ENCODE measurements around the gene REXO1. TPM values are rescaled to one million over a fixed set of nuclear protein-coding genes. Genes with fewer than 3 reads are reported as not detected.
"Not testable (repeated sequence)": the region's sequence is repeated elsewhere in the genome, so short reads cannot be mapped to it uniquely, and the experiment has no call there.

Gene REXO1
- total RNA-seq, 1 experiment from 2014 or later, result 14.4 TPM

GRCh38 chr19:1810439-1811160, 37.7 kb downstream of the REXO1 start:
- DNase-seq (ENCODE audit: low read depth), result no peak
- in situ Hi-C loops (cut with HindIII; ENCODE audit: low pct_unique_long_range_greater_than_20kb, low sequenced_read_pairs), result no loop called here

DNA sequence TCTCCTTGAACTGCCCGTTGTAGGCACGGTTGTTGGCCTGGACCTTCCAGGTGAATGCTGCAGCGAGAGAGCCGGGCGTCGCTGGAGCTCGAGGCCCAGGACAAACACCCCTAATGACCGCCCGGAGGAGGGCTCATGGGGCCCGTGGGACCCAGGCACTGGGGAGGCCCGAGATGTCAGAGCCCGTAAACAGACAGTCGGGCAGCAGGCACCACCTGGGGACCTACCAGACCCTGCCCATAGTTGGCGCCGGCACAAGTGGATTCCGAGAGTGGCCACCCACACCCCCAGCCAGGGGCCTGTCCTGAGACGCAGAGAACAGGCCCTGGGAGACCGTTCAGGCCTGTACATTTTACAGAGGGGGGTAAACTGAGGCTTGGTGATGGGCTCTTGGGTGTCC, 38.6 kb downstream of the REXO1 start:
- in situ Hi-C loops (cut with HindIII; ENCODE audit: low pct_unique_long_range_greater_than_20kb, low sequenced_read_pairs), result no loop called here
- DNase-seq (ENCODE audit: low read depth), result no peak

- no peak for DNase-seq (ENCODE audit: low read depth)
- in situ Hi-C loops (cut with HindIII; ENCODE audit: low pct_unique_long_range_greater_than_20kb, low sequenced_read_pairs), result no loop called here
Observed at GRCh38 chr19:1808395-1808731, 39.9 kb downstream of the REXO1 start.

DNA sequence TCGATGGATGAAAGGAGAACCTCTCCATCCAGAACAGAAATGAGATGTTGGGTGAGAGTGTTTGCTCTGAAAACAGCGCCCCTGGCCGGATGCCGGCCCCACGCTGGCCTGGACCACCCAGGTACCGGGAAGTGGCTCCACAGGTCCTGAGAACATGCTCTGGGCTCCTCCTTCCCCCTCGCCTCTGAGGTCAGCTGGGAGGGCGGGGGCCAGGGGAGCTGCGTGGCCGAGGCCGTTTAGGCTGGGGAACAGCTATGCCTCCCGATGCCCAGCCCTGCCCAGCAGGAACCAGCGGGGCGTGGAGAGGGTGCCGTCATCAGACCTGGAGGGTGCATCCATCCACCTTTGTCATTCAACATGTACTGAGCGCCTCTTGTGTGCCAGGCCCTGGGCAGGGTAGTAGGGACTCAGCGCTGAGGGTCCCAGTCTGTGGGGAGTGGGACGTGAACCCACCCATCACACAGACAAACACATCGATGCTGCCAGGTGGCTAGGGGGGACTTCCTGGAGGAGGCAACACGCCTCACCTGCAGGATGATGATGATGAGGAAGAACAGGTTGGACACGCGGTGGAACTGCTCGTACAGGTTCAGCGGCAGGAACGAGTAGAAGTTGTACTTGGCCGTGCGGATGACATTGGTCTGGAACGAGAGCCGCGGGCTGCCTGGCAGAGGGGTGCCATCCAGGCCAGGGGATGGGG, 40.4 kb downstream of the REXO1 start:
- in situ Hi-C loops (cut with HindIII; ENCODE audit: low pct_unique_long_range_greater_than_20kb, low sequenced_read_pairs), result no loop called here
- DNase-seq (ENCODE audit: low read depth), result no peak

GRCh38 chr19:1807030-1807694, 41.1 kb downstream of the REXO1 start:
- in situ Hi-C loops (cut with HindIII; ENCODE audit: low pct_unique_long_range_greater_than_20kb, low sequenced_read_pairs), result no loop called here
- no peak for DNase-seq (ENCODE audit: low read depth)

GRCh38 chr19:1806184-1807029, 41.9 kb downstream of the REXO1 start:
- in situ Hi-C loops (cut with HindIII; ENCODE audit: low pct_unique_long_range_greater_than_20kb, low sequenced_read_pairs), result no loop called here
- no peak for DNase-seq (ENCODE audit: low read depth)

GRCh38 chr19:1805401-1806183, 42.7 kb downstream of the REXO1 start:
- in situ Hi-C loops (cut with HindIII; ENCODE audit: low pct_unique_long_range_greater_than_20kb, low sequenced_read_pairs), result no loop called here
- no peak for DNase-seq (ENCODE audit: low read depth)

DNA sequence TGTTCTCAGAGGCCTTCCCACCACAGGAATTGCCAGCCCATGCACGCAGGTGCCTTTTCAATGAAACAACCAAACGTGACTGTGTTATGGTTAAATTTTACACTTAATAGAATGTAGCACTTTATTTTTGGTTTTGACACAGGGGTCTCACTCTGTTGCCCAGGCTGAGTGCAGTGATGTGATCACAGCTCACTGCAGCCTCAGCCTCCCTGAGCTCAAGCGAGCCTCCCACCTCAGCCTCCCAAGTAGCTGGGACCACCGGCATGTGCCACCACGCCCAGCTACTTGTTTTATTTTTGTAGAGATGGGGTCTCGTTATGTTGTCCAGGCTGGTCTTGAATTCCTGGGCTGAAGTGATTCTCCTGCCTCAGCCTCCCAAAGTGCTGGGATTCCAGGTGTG, 43.4 kb downstream of the REXO1 start:
- in situ Hi-C loops (cut with HindIII; ENCODE audit: low pct_unique_long_range_greater_than_20kb, low sequenced_read_pairs), result no loop called here

GRCh38 chr19:1799695-1800342, 48.5 kb downstream of the REXO1 start:
- in situ Hi-C loops (cut with HindIII; ENCODE audit: low pct_unique_long_range_greater_than_20kb, low sequenced_read_pairs), result no loop called here
- no peak for DNase-seq (ENCODE audit: low read depth)

More for the DNA sequence above, 43.4 kb downstream of the REXO1 start:
- DNase-seq (ENCODE audit: low read depth), result no peak

GRCh38 chr19:1797313-1797712, 51.0 kb downstream of the REXO1 start:
- DNase-seq (ENCODE audit: low read depth); in situ Hi-C loops (cut with HindIII; ENCODE audit: low pct_unique_long_range_greater_than_20kb, low sequenced_read_pairs): not testable (repeated sequence)

DNA sequence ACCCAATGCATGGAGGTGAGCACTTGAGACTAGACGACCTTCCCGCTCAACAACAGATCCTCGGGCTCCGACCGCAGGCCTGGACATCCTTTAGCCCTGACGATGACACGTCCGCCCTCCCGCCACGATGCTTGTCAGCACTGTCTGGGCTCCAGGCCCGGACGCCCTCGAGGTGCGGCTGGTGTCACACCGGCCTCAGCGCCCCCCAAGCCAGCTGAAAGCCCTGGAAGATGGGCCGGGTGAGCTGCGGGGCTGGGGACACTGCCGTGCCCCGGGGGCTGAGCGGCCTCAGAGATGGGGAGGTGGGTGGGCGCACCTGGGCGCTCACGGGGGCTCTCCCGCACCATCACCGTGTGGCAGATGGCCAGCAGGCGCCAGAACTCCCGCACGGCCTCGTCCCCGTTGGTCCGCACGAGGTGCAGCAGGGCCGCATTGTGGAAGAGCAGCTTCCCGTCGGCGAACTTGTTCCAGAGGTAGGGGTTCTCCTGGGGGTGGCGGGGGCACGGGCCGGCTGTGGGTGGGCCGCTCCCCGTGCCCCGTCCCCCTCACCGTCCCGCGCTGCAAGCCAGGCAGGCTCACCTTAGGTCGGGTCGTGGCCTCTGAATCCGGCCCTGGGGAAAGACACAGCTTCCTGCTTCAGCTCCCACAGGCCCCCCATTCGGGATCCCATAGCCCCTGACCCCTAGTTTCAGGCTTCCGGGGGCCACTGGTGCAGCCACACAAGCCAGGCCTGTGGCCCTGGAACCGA, 51.7 kb downstream of the REXO1 start:
- in situ Hi-C loops (cut with HindIII; ENCODE audit: low pct_unique_long_range_greater_than_20kb, low sequenced_read_pairs), result no loop called here
- no peak for DNase-seq (ENCODE audit: low read depth)

- in situ Hi-C loops (cut with HindIII; ENCODE audit: low pct_unique_long_range_greater_than_20kb, low sequenced_read_pairs), result no loop called here
- DNase-seq (ENCODE audit: low read depth), result no peak
Observed at GRCh38 chr19:1794424-1795172, 53.7 kb downstream of the REXO1 start.

DNA sequence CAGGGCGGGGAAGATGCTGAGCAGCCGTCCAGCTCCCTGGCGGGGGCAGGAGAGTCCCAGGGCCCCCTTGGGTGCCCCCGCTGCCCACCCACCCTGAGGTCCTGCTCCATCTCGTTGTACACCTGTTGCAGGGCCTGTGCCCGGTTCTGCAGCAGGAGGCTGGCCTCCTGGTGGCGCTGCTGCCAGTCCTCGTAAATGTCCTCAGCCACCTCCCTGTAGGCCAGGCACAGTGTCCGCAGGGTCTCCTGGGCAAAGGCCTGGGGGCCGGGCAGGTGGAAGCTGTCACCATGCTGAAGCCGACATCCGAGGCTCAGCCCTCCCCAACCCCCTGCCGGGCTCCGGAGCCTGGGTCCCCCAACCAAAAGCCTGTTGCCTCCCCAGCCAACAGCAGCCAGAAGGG, 56.4 kb downstream of the REXO1 start:
- DNase-seq (ENCODE audit: low read depth), result no peak
- in situ Hi-C loops (cut with HindIII; ENCODE audit: low pct_unique_long_range_greater_than_20kb, low sequenced_read_pairs), result no loop called here

GRCh38 chr19:1790054-1790792, 58.1 kb downstream of the REXO1 start:
- in situ Hi-C loops (cut with HindIII; ENCODE audit: low pct_unique_long_range_greater_than_20kb, low sequenced_read_pairs), result no loop called here
- DNase-seq (ENCODE audit: low read depth), result no peak

DNA sequence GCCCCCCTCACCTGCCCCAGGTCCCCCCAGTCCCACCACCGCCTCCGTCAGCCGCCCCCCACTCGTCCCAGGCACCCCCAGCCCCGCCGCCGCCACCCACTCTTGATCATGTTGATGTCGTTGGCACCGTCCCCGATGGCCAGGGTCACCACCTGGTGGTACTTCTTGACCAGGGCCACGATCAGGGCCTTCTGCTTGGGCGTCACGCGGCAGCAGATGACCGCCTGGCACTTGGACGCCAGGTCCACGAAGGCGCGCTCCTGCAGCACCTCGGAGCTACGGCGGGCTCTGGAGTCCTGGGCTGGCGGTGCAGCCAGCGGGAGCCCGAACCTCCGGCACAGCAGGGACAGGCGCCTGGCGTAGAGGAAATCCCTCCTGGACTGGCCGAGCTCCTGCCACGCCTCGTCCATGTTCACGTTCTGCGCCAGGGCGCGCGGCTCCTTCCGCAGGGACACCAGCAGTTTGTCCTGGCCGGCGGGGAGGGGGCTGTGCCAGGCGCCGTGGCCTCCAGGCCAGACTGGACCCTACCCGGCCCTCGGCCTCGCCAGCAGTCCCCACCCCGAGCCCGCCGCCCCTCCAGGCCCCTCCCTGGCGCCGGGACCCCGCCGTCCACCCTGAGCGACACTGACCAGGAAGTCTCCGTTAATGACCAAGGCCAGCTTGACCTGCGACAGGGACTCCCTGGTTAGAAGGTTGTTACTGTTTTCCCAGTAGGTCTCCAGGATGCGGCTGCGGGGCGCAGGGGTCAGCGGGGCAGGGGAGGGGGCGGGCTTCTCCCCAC, 58.8 kb downstream of the REXO1 start:
- no peak for DNase-seq (ENCODE audit: low read depth)
- in situ Hi-C loops (cut with HindIII; ENCODE audit: low pct_unique_long_range_greater_than_20kb, low sequenced_read_pairs), result no loop called here
